Sigmoid colon (tissue), 4 donors: ENCODE data around the gene DNAH10.

ENCODE experiments used
- EP300 ChIP-seq, 4 donors: sonication (generic); formaldehyde crosslinking; IDR thresholded peaks; one replicate each; pipeline ENCODE4 v1.6.1; 2017; ENCODE audit warnings: antibody characterized with exemption in 4 of 4
- POLR2A ChIP-seq, 2 donors: fragments of 450-650 bp; IDR thresholded peaks; one replicate each; pipeline ENCODE4 v1.6.1; 2016; ENCODE audit warnings: antibody characterized with exemption in 2 of 2, mild to moderate bottlenecking in 2 of 2, moderate library complexity in 2 of 2
- POLR2AphosphoS5 ChIP-seq, 4 donors: sonication (generic); formaldehyde crosslinking; IDR thresholded peaks; one replicate each; pipeline ENCODE4 v1.6.1; 2017; ENCODE audit warnings: antibody characterized with exemption in 4 of 4
- TF ChIP-seq, protein P1 (sequence below), 4 experiments: fragments of 450-650 bp in 3 of 4; fragments of 200-600 bp in 1 of 4; IDR thresholded peaks; one replicate each; pipeline ENCODE4 v1.5.1; 2016 to 2019; ENCODE audit warnings: antibody characterized with exemption in 4 of 4, mild to moderate bottlenecking in 3 of 4, moderate library complexity in 2 of 4

DNA sequence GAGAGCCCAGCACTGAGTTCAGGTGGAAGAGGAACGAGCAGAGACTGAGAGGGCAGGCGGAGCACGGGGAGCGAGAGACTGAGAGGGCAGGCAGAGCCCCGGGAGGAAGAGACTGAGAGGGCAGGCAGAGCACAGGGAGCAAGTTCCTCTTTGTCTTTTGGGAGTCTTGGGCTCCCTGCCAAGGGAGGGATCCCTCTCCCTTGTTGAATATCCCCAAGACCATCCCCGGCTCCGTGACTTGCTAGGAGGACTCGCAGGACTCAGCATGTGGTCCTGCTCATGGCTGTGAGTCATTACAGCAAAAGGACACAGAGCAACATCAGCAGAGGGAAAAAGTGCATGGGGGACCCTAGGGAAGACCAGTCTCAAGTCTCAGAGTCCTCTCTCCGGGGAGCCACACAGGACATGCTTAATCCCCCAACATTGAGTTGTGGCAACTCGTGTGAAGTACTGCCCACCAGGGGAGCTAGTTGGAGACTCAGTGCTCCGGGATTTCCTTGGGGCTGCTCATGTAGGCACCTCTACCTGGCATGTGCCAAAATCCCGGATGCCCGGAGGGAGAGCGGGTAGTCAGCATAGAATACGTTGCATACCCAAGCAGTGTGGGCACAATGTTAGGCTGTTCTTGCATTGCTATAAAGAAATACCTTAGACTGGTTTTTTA, 129.5 kb downstream of the DNAH10 start:
- TF ChIP-seq, protein P1, sequence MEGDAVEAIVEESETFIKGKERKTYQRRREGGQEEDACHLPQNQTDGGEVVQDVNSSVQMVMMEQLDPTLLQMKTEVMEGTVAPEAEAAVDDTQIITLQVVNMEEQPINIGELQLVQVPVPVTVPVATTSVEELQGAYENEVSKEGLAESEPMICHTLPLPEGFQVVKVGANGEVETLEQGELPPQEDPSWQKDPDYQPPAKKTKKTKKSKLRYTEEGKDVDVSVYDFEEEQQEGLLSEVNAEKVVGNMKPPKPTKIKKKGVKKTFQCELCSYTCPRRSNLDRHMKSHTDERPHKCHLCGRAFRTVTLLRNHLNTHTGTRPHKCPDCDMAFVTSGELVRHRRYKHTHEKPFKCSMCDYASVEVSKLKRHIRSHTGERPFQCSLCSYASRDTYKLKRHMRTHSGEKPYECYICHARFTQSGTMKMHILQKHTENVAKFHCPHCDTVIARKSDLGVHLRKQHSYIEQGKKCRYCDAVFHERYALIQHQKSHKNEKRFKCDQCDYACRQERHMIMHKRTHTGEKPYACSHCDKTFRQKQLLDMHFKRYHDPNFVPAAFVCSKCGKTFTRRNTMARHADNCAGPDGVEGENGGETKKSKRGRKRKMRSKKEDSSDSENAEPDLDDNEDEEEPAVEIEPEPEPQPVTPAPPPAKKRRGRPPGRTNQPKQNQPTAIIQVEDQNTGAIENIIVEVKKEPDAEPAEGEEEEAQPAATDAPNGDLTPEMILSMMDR (IDR thresholded peaks at IDR 0.05), result no peak
- TF ChIP-seq POLR2A (IDR thresholded peaks at IDR 0.05) (no peak), POLR2AphosphoS5 (IDR thresholded peaks at IDR 0.05) (no peak), EP300 (IDR thresholded peaks at IDR 0.05) (no peak)
